H9 (cell line): ENCODE results near the gene TSPAN2. TPM values are rescaled to one million over a fixed set of nuclear protein-coding genes. Genes with fewer than 3 reads are reported as not detected.

Source experiments
- DNase-seq: peaks from one replicate; pipeline ENCODE4 v3.0.0-alpha.2; 2017
- H2AFZ ChIP-seq: one replicate; pipeline ENCODE4 v1.6.1; 2013; ENCODE audit warnings: mild to moderate bottlenecking, low read length, control low read depth, moderate library complexity
- H2AK5ac ChIP-seq: 2 replicates; pipeline ENCODE4 v1.6.1; 2013; ENCODE audit warnings: low read length, control low read depth, mixed read lengths; ENCODE audit not compliant: insufficient read length
- H2BK120ac ChIP-seq: one replicate; pipeline ENCODE4 v1.6.1; 2013; ENCODE audit warnings: low read depth, mild to moderate bottlenecking, low read length, control low read depth, inconsistent platforms; ENCODE audit not compliant: poor library complexity, severe bottlenecking
- H2BK12ac ChIP-seq: 2 replicates; pipeline ENCODE4 v1.6.1; 2013; ENCODE audit warnings: low read length, control low read depth, mixed read lengths, low read depth; ENCODE audit not compliant: insufficient read length
- H2BK15ac ChIP-seq: 2 replicates; pipeline ENCODE4 v1.6.1; 2013; ENCODE audit warnings: low read depth, low read length, control low read depth
- H2BK20ac ChIP-seq: one replicate; pipeline ENCODE4 v1.6.1; 2013; ENCODE audit warnings: low read depth, mild to moderate bottlenecking, low read length, control low read depth, inconsistent platforms; ENCODE audit not compliant: poor library complexity, severe bottlenecking
- H2BK5ac ChIP-seq: 2 replicates; pipeline ENCODE4 v1.6.1; 2013; ENCODE audit warnings: low read length, control low read depth, mixed read lengths; ENCODE audit not compliant: insufficient read length
- H3K14ac ChIP-seq: 2 replicates; pipeline ENCODE4 v1.6.1; 2013; ENCODE audit warnings: low read length, control low read depth; ENCODE audit not compliant: insufficient read depth
- H3K18ac ChIP-seq: 2 replicates; pipeline ENCODE4 v1.6.1; 2013; ENCODE audit warnings: low read depth, mild to moderate bottlenecking, mixed read lengths, low read length, control low read depth; ENCODE audit not compliant: insufficient read length
- H3K23ac ChIP-seq: 2 replicates; pipeline ENCODE4 v1.6.1; 2013; ENCODE audit warnings: low read length, control low read depth, mixed read lengths, low read depth; ENCODE audit not compliant: insufficient read length
- H3K23me2 ChIP-seq: 2 replicates; pipeline ENCODE4 v1.6.1; 2013; ENCODE audit warnings: low read depth, mild to moderate bottlenecking, mixed read lengths, low read length, control low read depth; ENCODE audit not compliant: insufficient read length, poor library complexity, severe bottlenecking
- H3K27ac ChIP-seq: 2 replicates; pipeline ENCODE4 v1.5.1; 2013; ENCODE audit warnings: low read length, control low read depth, mixed read lengths, low read depth; ENCODE audit not compliant: insufficient read length
- H3K27me3 ChIP-seq: 2 replicates; pipeline ENCODE4 v1.6.1; 2013; ENCODE audit warnings: low read length, control low read depth, inconsistent platforms; ENCODE audit not compliant: insufficient read depth
- H3K4ac ChIP-seq: 2 replicates; pipeline ENCODE4 v1.6.1; 2013; ENCODE audit warnings: low read depth, mild to moderate bottlenecking, control low read depth, inconsistent platforms, low read length, moderate library complexity
- H3K4me1 ChIP-seq: 2 replicates; pipeline ENCODE4 v1.6.1; 2013; ENCODE audit warnings: low read length, control low read depth, inconsistent platforms; ENCODE audit not compliant: insufficient read depth
- H3K4me2 ChIP-seq: 2 replicates; pipeline ENCODE4 v1.6.1; 2013; ENCODE audit warnings: low read length, control low read depth, mixed read lengths; ENCODE audit not compliant: insufficient read length, insufficient read depth
- H3K56ac ChIP-seq: 2 replicates; pipeline ENCODE4 v1.6.1; 2013; ENCODE audit warnings: low read depth, mild to moderate bottlenecking, mixed read lengths, low read length, control low read depth; ENCODE audit not compliant: insufficient read length
- H3K79me1 ChIP-seq: 2 replicates; pipeline ENCODE4 v1.6.1; 2013; ENCODE audit warnings: low read depth, mild to moderate bottlenecking, moderate library complexity, low read length, control low read depth, inconsistent platforms; ENCODE audit not compliant: insufficient read depth, poor library complexity, severe bottlenecking
- H3K79me2 ChIP-seq: 2 replicates; pipeline ENCODE4 v1.6.1; 2013; ENCODE audit warnings: low read length, control low read depth, inconsistent platforms; ENCODE audit not compliant: insufficient read depth
- H3K9ac ChIP-seq: 2 replicates; pipeline ENCODE4 v1.6.1; 2013; ENCODE audit warnings: low read length, control low read depth, mixed read lengths; ENCODE audit not compliant: insufficient read length; ENCODE audit errors: extremely low read depth
- H3K9me3 ChIP-seq: one replicate; pipeline ENCODE4 v1.6.1; 2013; ENCODE audit warnings: low read depth, low read length, inconsistent platforms; ENCODE audit not compliant: control insufficient read depth
- H3T11ph ChIP-seq: one replicate; pipeline ENCODE4 v1.6.1; 2013; ENCODE audit warnings: mild to moderate bottlenecking, low read length, control low read depth, inconsistent platforms
- H4K20me1 ChIP-seq: one replicate; pipeline ENCODE4 v1.6.1; 2013; ENCODE audit not compliant: control insufficient read depth, insufficient read length, insufficient read depth
- H4K5ac ChIP-seq: 2 replicates; pipeline ENCODE4 v1.6.1; 2013; ENCODE audit warnings: low read depth, mild to moderate bottlenecking, mixed read lengths, low read length, control low read depth; ENCODE audit not compliant: insufficient read length
- H4K8ac ChIP-seq: replicated peaks from 2 replicates; pipeline ENCODE4 v1.6.1; 2013; ENCODE audit warnings: low read length, control low read depth, mixed read lengths, low read depth; ENCODE audit not compliant: insufficient read length
- H4K91ac ChIP-seq: 2 replicates; pipeline ENCODE4 v1.6.1; 2013; ENCODE audit warnings: low read depth, mild to moderate bottlenecking, moderate library complexity, mixed read lengths, low read length, control low read depth; ENCODE audit not compliant: insufficient read length
- H3K27ac Mint-ChIP-seq, 3 experiments: 2 replicates in 2 of 3; 3 replicates in 1 of 3; pipeline ENCODE4 v1.8.0; 2020 to 2021; ENCODE audit warnings: mixed read lengths in 3 of 3, mild to moderate bottlenecking in 1 of 3, moderate library complexity in 1 of 3
- H3K27me3 Mint-ChIP-seq: 2 replicates; pipeline ENCODE4 v1.8.0; 2021; ENCODE audit warnings: low read depth, mild to moderate bottlenecking, moderate library complexity, mixed read lengths
- H3K36me3 Mint-ChIP-seq, 3 experiments: 2 replicates in 2 of 3; 3 replicates in 1 of 3; pipeline ENCODE4 v1.8.0; 2020 to 2021; ENCODE audit warnings: low read depth in 3 of 3, mixed read lengths in 3 of 3; ENCODE audit not compliant: insufficient read depth in 1 of 3
- H3K4me1 Mint-ChIP-seq, 2 experiments: 2 replicates each; pipeline ENCODE4 v1.8.0; 2020; ENCODE audit warnings: mixed read lengths in 2 of 2
- H3K4me3 Mint-ChIP-seq, 2 experiments: 2 replicates in 1 of 2; 3 replicates in 1 of 2; pipeline ENCODE4 v1.8.0; 2020 to 2021; ENCODE audit warnings: mild to moderate bottlenecking in 2 of 2, mixed read lengths in 2 of 2, moderate library complexity in 1 of 2
- H3K9me3 Mint-ChIP-seq, 2 experiments: 2 replicates in 1 of 2; 3 replicates in 1 of 2; pipeline ENCODE4 v1.8.0; 2020; ENCODE audit warnings: mild to moderate bottlenecking in 2 of 2, mixed read lengths in 2 of 2, moderate library complexity in 1 of 2
- WGBS: extraction: QIAGEN DNeasy Blood & Tissue Kit; methylation state at CpG from one replicate; pipeline ENCODE4 v1.1.7; 2013; ENCODE audit warnings: missing lambda C conversion rate, low lambda C conversion rate, mixed read lengths; ENCODE audit not compliant: insufficient read length; ENCODE audit errors: extremely low coverage; 5-methylcytosine and 5-hydroxymethylcytosine counted together
- total RNA-seq: library from RNA; stranded (reverse); gene quantifications from 2 replicates; pipeline ENCODE4 v1.2.1, GENCODE V29; 2021
- TF ChIP-seq, protein P1 (sequence below): fragments of 200-600 bp; sonication (generic); conservative IDR thresholded peaks from 3 replicates; pipeline ENCODE4 v1.8.0; 2021; ENCODE audit warnings: antibody characterized with exemption, mild to moderate bottlenecking

TSPAN2 gene
- total RNA-seq, 1 experiment from 2014 or later: 10.8 TPM

DNA sequence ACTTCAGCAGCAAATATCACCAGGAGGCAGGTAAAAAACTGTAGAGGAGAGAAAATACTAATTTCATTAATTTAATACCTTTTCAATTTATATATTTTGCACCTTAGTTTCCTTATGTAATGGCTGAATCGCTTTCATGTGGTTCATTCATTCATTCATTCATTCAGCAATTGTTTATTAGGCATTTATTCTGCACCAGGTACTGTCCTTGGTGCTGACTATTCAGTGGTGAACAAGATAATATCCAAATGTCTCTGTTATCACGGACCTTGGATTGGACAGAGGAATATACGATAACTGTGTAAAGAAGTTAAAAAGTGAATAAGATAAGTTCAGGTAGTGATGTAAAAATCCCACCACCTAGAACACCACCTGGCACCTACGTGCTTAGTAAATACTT, 28.8 kb downstream of the TSPAN2 start:
- H2AK5ac ChIP-seq: no peak overlapping the region
- H4K20me1 ChIP-seq: no peaks in the 10 kb centered on the region
- H3K36me3 Mint-ChIP-seq: no peaks in the 10 kb centered on the region; a peak in 1 of 7 replicates
- no peak overlapping the region for H3K18ac ChIP-seq
- H2BK15ac ChIP-seq: no peak overlapping the region
- DNase-seq: no peak
- H3K27me3 ChIP-seq: no peaks in the 10 kb centered on the region
- no peak overlapping the region for H4K5ac ChIP-seq
- H2AFZ ChIP-seq: no peak overlapping the region
- H3K4me1 ChIP-seq: peaks cover 6% of the 10 kb centered on the region
- H2BK20ac ChIP-seq: no peak overlapping the region
- no peak overlapping the region for H2BK120ac ChIP-seq
- H3K9me3 Mint-ChIP-seq: no peaks in the 10 kb centered on the region
- no peaks in the 10 kb centered on the region for H3K27me3 Mint-ChIP-seq
- H3K9ac ChIP-seq: no peak overlapping the region
- no peak overlapping the region for H3K4me2 ChIP-seq
- H2BK12ac ChIP-seq: no peak overlapping the region
- no peak overlapping the region for H3K14ac ChIP-seq
- no peaks in the 10 kb centered on the region for H3K79me2 ChIP-seq
- no peak overlapping the region for H2BK5ac ChIP-seq
- H3K79me1 ChIP-seq: no peaks in the 10 kb centered on the region
- H3T11ph ChIP-seq: no peak overlapping the region
- no peak overlapping the region for H4K8ac ChIP-seq
- no peak overlapping the region for H3K23ac ChIP-seq
- H3K56ac ChIP-seq: no peak overlapping the region
- H3K9me3 ChIP-seq: no peaks in the 10 kb centered on the region
- no peak overlapping the region for H3K4ac ChIP-seq
- no peaks in the 10 kb centered on the region for H3K23me2 ChIP-seq
- H4K91ac ChIP-seq: no peak overlapping the region
- TF ChIP-seq, protein P1, sequence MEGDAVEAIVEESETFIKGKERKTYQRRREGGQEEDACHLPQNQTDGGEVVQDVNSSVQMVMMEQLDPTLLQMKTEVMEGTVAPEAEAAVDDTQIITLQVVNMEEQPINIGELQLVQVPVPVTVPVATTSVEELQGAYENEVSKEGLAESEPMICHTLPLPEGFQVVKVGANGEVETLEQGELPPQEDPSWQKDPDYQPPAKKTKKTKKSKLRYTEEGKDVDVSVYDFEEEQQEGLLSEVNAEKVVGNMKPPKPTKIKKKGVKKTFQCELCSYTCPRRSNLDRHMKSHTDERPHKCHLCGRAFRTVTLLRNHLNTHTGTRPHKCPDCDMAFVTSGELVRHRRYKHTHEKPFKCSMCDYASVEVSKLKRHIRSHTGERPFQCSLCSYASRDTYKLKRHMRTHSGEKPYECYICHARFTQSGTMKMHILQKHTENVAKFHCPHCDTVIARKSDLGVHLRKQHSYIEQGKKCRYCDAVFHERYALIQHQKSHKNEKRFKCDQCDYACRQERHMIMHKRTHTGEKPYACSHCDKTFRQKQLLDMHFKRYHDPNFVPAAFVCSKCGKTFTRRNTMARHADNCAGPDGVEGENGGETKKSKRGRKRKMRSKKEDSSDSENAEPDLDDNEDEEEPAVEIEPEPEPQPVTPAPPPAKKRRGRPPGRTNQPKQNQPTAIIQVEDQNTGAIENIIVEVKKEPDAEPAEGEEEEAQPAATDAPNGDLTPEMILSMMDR: no peak
- no peak overlapping the region for H3K27ac Mint-ChIP-seq
- WGBS: no CpG with 5 or more reads among the region's 4 CpGs
- H3K27ac ChIP-seq: no peak overlapping the region
- no peak overlapping the region for H3K4me3 Mint-ChIP-seq
- H3K4me1 Mint-ChIP-seq: peaks cover 0 to 2% of the 10 kb centered on the region in 2 experiments; a peak in 2 of 4 replicates
